HuH-7.5 (cell line): Measurements from ENCODE around the gene SLC44A2.

Experiments used
- DNase-seq: peaks from one replicate; pipeline ENCODE4 v3.0.0; 2011; ENCODE audit warnings: low spot score

The SLC44A2 gene

GRCh38 chr19:10615429-10616023 lies 9.8 kb upstream of the SLC44A2 start:
- no peak for DNase-seq

DNA sequence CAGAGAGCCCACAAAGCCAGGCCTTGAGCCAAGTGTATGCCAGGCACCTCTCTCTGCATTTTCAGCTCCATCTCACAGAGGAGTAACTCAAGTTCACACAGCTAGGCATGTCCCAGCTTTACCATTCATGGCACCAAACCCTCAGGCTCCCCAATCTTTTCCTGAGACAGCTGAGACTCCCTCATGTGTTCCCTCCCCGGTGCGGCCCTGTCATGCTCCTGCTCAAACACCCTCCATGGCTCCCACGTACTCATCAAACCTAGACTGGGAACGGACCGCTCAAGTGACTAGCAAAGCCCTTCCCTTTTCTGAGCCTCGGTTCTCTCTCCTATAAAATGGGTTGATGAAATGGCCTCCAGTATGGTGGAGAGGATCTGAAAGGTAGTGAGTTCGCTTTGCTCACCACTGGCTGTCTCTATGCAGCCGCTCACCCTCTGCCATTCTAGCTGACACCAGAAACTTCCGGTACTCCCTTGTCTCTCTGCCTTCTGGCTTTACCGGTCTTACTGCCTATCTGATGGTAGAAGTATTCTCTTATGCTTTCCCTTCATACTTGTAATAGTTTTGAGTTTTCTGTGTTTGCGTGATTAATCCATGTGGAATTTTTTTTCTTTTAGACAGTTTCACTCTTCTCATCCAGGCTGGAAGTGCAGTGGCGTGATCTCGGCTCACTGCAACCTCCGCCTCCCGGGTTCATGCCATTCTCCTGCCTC lies 7.8 kb upstream of the SLC44A2 start:
- no peak for DNase-seq

DNA sequence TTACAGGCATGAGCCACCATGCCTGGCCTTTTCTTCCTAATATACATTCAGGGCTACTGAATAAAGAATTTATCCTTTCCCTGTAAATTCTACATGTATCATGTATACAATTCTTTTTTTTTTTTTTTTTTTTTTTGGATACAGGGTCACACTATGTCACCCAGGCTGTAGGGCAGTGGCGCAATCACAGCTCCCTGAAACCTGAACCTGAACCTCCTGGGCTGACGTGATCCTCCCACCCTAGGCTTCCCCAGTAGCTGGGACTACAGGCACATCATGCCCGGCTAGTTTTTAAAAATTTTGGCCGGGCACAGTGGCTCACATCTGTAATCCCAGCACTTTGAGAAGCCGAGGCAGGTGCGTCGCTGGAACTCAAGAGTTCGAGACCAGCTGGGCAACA lies 6.5 kb upstream of the SLC44A2 start:
- no peak for DNase-seq

DNA sequence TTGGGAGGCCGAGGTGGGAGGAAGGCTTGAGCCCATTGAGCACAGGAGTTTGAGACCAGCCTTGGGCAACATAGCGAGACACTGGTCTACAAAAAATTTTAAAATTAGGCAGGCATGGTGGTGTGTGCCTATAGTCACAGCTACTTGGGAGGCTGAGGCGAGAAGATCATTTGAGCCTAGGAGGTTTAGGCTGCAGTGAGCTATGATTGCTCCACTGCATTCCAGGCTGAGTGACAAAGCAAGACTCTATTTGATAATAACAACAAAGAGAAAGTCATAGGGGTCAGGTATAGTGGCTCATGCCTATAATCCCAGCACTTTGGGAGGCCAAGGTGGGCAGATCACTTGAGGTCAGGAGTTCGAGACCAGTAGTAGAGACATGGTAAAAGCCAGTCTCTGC lies 4.6 kb upstream of the SLC44A2 start:
- DNase-seq = no peak

DNA sequence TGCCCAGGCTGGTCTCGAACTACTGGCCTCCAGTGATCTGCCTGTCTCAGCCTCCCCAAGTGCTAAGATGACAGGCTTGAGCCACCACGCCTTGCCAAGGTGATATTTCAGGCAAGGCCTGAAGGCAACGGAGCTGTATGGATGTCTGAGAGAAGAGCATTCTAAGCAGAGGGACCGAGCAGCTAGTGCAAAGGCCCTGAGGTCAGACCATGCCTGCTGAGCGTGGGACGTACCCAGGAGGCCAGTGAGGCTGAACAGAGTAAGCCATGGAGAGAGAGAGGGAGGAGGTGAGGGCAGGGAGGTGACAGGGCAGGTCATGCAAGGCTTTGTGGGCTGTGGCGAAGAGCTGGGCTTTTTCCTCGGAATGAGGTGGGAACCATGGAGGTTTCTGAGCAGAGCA lies 3.4 kb upstream of the SLC44A2 start:
- DNase-seq = no peak

DNA sequence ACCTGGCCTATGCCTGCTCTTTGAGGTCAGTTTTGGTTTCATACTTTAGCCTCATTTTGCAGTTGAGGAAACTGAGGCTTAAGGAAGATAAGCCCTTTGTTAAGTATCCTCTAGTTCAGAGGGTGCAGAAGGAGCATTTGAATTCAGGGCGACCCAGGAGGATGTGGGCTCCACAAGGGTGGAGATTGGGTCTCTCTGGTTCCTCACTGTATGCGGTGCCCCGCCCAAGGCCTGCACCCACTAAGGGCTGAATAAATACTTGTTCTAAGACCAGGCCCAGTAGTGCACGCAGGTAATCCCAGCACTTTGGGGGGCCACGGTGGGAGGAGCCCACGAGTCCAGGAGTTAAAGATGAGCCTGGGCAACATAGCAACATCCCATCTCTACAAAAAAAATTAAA lies 768 bp upstream of the SLC44A2 start:
- DNase-seq = no peak

GRCh38 chr19:10625762-10626138 lies 397 bp downstream of the SLC44A2 start:
- DNase-seq = no peak

GRCh38 chr19:10631874-10632273 lies 6.5 kb downstream of the SLC44A2 start:
- no peak for DNase-seq

DNA sequence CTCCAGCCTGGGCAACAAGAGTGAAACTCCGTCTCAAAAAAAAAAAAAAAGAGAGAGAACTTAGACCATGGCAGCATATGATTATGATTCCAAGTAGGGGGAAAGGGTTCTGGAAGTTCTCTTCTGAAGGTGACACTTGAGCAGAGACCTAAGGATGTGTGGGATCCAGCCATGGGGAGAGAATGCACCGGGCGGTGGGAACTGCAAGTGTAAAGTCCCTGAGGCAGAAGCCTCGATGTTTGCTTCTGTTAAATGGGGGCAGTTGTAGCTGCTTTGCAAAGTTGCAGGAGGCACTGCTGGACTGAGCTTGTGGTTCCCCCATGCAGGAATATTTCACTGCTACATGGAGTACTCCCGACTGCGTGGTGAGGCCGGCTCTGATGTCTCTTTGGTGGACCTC lies 9.1 kb downstream of the SLC44A2 start:
- DNase-seq = no peak

GRCh38 chr19:10634963-10635362 lies 9.6 kb downstream of the SLC44A2 start:
- no peak for DNase-seq

DNA sequence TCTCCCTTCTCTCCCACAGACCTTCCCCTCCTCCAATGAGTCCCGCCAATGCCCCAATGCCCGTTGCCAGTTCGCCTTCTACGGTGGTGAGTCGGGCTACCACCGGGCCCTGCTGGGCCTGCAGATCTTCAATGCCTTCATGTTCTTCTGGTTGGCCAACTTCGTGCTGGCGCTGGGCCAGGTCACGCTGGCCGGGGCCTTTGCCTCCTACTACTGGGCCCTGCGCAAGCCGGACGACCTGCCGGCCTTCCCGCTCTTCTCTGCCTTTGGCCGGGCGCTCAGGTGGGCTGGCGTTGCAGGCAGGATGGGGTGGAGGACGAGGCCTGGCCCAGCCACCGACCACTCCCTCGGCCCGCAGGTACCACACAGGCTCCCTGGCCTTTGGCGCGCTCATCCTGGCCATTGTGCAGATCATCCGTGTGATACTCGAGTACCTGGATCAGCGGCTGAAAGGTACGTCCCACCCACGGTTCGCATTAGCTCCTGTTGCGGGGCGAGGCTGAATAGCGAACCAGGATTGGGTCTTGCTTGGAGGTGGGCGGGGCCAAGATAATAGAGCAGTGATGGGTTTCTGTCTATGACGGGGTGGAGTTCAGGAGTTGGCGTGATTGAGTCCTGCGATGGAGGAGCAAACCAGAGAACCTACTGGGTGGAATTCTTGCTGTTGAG lies 11.1 kb downstream of the SLC44A2 start:
- DNase-seq = no peak

DNA sequence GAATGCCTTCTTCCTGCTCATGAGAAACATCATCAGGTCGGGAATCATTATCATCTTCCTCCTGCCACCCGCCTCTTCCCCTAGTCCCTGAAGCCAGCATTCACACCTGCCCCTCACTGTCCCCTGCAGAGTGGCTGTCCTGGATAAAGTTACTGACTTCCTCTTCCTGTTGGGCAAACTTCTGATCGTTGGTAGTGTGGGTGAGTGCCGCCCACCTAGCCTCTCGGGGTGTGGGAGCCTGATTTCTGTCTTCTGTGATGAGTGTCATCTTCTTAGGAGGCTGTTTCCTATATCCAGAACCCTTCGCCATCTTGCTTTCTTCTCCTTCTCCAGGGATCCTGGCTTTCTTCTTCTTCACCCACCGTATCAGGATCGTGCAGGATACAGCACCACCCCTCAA lies 12.5 kb downstream of the SLC44A2 start:
- no peak for DNase-seq

DNA sequence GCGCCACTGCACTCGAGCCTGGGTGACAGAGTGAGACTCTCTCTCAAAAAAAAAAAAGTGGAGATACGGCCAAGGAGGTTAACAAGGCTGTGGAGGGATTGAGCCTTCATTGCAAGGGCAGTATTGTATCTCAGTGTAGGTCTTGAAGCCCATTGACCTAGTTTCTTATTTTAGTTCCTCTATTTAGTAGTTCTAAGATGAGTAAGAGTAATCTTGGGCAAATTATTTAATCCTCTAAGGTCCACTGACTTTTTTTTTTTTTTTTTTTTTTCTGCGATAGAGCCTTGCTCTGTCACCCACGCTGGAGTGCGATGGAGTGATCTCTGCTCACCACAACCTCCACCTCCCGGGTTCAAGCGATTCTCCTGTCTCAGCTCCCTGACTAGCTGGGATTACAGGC lies 14.5 kb downstream of the SLC44A2 start:
- no peak for DNase-seq

DNA sequence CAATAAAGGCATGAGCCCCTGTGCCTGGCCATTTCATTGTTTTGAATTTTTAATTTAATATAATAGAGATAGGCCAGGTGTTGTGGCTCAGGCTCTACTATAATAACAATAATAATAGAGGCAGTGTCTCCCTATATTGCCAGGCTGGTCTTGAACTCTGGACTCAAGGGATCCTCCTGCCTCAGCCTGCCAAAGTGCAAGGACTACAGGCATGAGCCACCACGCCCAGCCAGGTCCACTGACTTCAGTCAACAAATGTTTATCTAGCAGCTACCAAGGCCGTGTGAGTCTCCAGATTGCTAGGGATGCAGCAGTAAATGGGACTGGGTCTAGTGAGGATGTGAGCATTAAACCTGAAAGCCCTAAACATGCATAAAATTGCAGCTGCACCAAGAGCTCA lies 15.0 kb downstream of the SLC44A2 start:
- DNase-seq = no peak

- no peak for DNase-seq
Observed at GRCh38 chr19:10641248-10641647, 15.9 kb downstream of the SLC44A2 start.

DNA sequence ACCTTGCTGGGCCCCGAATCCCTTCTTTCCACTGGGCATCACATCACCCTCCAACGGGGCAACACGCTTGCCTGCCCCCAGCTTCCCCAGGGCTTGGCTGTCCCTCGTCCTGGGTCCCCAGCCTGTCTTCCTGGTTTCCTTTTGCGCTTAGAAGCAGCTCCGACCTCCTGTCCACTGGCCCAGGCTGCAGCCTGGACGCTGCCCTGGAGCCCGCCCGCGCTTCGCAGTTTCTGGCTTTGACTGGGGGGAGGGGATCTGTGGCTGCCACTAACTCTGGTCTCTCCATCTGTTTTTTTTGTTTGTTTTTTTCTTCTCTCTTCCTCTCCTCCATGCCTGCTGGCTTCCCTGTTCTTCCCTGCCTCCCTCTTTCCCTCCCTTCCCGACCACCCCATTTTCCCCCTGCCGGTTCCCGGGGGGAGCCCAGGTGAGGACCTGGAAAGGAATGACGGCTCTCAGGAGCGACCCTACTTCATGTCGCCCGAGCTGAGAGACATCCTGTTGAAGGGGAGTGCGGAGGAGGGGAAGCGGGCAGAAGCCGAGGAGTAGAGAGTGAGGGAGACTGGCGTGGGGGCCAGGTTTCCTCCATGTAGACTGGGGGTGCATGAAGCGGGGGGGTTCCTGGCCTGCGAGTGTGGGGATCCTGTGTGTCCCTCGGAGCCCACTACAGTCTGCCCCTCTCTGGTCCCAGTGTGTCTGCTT lies 17.3 kb downstream of the SLC44A2 start:
- DNase-seq = no peak

GRCh38 chr19:10643172-10643967 lies 18.0 kb downstream of the SLC44A2 start:
- DNase-seq = no peak

- DNase-seq = no peak
Observed at GRCh38 chr19:10643968-10644259, 18.6 kb downstream of the SLC44A2 start.

- peak; percentile 97 for DNase-seq
Observed at GRCh38 chr19:10644260-10645007, 19.1 kb downstream of the SLC44A2 start.

DNA sequence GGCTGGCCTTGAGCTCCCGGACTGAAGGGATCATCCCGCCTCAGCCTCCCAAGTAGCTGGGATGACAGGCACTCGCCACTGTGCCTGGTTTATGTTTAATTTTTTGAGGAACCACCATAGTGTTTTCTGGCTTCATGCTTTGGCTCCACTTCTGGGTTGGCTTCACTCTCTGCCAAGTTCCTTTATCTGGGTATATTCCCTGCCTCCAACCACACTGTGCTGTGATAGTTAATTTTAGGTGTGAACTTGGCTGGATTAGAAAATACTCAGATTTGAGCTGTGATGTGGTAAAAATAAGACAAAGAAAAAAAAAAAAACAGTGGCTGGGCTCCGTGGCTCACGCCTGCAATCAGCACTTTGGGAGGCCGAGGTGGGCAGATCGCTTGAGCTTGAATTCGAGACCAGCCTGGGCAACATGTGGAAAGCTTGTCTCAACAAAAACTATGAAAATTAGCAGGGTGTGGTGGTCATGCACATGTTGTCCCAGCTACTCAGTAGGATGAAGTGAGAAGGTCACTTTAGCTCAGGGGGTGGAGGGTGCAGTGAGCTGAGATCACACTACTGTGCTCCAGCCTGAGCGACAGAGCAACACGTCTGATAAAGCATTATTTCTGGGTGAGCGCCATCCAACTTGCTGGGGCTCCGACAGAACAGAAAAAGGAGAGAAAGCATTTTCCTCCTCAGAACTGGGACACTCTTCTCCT lies 21.3 kb downstream of the SLC44A2 start:
- no peak for DNase-seq

DNA sequence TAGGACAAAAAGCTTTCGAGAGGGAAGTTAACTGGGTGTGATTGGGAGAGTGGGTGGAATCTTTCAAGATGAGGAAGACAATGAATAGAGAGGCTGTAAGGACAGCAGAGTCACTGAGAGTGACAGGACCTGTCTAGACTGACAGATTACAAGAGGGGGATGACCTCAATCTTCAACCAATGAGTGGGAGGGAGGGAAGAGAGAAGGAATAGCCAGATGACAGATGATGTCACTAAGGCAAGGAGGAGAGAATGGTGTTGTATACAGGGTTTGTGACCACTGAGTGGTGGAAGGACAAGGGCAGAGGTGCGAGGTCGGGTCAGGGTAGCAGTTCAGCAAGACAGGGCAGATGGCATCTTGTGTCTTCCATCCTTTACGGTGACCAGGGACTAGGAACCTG lies 23.0 kb downstream of the SLC44A2 start:
- no peak for DNase-seq
